GDM1 (cell line): Measurements from ENCODE around the gene MYRFL.
"Not testable (repeated sequence)": the region's sequence is repeated elsewhere in the genome, so short reads cannot be mapped to it uniquely, and the experiment has no call there.

Experiments
- DNase-seq: peaks from one replicate; lab custom pipeline; 2025; lab: John Stamatoyannopoulos, UW

Gene MYRFL

DNA sequence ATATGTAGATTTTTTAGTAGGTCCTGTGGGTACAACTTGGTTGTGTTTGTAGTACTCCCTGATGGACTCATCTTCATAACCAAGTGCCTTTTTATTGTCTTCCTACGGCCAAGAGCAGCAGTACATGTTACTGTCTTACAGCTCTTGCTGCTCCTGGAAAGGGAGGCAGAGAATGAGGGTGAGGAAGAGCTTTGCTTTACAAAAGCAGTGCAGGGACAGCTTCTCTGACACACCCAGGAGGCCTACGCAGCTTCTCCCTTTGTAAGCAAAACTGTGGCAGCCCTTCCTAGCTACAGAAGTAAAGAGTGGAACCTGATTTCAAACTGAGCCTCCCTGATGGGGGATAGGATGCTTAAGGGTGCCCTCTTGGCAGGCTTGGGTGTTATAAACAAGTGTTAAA is 18.6 kb downstream of the MYRFL start:
- no peak for DNase-seq

DNA sequence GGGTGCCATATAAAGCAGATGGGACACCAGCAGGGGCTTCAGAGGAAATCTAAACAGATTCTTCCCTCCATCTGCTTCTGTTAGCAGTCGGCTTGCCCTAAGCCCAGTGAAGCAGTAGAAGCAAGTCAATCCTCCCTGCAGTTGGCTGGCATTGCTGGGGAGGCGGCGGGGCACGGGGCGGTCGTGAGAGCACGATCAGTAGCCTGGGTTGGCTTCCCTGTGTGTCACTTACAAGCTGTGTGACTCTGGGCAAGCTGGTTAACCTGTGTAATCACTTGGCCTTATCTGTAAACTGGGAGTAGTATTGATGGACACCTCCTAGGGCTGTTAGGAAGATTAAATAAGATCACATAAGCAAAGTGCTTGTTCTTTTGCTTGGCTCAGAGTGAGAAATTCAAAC is 19.4 kb downstream of the MYRFL start:
- DNase-seq: no peak

DNA sequence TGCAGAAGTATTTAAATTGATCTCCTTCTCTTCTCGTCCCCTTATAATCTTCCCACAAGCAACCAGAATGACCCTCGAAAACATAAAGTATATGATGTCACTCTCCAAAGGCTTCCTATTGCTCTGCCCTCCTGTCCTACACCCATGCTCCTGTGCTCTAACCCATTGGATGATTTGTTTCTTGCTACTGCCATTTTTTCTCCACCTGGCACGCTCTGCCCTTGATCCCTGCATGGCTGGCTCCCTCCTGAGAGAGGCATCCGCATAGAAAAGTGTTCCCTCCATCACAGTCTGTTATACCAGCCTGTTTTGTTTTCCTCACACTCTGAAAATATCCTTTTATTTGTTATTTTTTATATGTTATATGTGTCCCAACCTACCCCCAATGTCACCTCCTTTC is 19.8 kb downstream of the MYRFL start:
- no peak for DNase-seq

DNA sequence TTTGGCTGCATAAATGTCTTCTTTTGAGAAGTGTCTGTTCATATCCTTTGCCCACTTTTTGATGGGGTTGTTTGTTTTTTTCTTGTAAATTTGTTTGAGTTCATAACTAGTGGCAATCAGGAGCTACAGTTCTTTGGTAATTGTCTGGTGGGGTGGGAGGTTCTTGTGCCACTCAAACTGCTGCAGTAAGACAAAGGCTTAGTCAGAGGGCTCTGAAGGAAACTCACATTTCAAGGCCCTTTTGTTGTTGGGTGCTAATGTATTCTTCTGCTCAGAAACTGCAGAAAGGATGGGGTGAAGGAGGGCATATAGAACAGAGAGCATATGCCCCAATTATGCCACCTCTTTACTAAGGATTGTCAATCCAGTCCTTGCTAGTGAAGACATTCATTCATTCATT is 21.9 kb downstream of the MYRFL start:
- no peak for DNase-seq

DNA sequence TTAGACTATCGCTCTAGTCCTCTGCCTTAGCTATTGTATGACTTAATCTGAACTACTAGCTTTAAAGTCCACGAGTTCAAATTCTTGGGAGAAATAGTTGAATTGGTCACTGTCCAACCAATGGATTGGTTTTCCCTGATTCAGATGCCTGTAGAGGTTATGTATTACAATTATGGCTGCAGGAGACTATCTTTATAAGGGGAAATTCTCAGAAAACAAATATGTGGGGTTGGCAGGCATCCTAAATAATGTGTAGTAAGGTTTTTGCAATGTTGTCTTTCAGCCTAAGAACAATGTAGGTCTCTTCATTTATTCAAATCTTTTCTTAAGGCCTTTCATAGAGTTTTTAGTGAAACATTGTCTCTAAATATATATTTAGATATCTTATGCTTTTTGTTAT is 26.9 kb downstream of the MYRFL start:
- DNase-seq: no peak

DNA sequence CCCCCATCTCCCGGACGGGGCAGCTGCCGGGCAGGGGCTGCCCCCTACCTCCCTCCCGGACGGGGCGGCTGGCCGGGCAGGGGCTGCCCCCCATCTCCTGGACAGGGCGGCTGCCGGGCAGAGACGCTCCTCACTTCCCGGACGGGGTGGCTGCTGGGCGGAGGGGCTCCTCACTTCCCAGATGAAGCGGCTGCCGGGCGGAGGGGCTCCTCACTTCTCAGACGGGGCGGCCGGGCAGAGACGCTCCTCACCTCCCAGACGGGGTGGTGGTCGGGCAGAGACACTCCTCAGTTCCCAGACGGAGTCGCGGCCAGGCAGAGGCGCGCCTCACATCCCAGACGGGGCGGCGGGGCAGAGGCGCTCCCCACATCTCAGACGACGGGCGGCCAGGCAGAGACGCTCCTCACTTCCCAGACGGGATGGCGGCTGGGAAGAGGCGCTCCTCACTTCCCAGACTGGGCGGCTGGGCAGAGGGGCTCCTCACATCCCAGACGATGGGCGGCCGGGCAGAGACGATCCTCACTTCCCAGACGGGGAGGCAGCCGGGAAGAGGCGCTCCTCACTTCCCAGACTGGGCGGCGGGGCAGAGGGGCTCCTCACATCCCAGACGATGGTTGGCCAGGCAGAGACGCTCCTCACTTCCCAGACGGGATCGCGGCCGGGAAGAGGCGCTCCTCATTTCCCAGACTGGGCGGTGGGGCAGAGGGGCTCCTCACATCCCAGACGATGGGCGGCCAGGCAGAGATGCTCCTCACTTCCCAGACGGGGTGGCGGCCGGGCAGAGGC is 28.3 kb downstream of the MYRFL start:
- DNase-seq: not testable (repeated sequence)

DNA sequence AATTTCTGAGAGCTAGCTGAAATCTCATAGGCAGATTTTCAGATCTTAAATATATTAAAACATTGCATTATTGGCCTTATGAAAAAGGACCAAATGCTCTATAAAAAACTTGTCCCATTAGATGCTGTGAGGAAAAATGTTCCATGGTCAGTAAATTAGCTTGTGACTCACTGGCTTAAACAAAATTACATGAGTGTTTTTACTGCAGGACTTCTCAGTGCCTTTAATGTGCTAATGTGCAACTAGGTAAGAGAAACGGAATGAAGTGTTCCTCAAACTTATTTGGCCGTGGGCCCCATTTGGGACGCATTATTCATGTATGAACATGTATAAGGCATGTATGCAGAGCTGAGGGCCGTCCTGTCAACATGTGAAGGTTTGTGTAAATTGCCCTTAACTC is 41.7 kb downstream of the MYRFL start:
- no peak for DNase-seq

DNA sequence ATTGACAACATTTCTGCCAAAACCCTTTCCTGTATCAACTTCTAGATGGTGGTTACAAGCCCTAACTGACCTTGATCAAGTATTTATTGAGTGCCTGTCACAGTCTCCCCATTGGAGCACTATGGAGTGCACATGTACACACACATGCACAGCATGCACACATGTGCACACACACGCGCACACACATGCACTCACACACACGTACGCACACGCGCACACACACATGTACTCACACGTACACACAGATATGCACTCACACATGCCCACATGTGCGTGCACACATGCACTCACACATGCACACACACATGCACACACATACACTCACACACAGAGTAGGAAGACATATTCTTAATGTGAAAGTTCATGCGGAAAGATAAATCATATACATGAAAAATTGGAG is 43.7 kb downstream of the MYRFL start:
- no peak for DNase-seq

DNA sequence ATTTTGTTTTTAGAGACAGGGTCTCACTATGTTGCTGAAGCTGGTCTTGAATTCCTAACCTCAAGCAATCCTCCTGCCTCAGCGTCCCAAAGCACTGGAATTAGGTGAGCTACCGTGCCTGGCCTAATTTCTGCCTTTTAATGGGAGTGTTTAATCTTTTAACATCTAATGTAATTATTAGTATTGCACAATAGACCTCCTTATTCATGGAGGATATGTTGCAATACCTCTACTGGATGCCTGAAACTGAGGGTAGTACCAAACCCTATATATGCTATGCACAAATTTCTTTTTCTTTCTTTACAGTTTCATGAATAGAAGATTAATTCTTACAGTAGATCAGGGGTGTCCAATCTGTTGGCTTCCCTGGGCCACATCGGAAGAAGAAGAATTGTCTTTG is 47.8 kb downstream of the MYRFL start:
- DNase-seq: no peak

DNA sequence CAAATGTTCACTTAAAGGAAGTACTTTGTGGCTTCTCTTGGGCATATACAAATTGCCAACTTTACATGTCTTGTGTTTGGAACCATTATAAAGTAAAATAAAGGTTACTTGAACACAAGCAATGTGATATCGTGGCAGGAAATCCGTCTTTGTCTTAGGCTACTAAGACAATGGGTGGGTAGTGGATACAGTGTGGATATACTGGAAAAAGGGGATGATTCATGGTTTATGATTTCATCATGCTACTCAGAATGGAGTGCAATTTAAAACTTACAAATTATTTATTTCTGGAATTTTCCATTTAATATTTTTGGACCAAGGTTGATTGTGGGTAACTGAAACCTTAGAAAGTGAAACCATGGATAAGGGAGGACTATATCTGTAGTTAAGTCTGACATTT is 48.4 kb downstream of the MYRFL start:
- DNase-seq: no peak

DNA sequence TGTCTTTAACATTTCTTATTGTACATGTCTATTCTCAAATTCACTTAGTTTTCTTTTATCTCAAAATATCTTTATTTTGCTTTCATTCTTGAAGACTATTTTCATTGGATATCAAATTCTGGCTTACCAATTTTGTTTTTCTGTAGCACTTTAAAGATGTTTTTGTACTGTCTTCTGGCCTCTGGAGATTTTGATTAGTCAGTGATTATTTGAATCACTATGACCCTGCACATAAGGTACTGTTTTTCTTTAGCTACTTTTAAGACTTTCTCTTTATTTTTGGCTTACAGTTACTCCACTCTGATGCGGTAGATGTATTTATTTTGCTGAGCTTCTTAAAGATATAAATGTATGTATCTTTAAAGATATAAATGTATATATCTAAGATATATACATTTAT is 49.6 kb downstream of the MYRFL start:
- DNase-seq: no peak

DNA sequence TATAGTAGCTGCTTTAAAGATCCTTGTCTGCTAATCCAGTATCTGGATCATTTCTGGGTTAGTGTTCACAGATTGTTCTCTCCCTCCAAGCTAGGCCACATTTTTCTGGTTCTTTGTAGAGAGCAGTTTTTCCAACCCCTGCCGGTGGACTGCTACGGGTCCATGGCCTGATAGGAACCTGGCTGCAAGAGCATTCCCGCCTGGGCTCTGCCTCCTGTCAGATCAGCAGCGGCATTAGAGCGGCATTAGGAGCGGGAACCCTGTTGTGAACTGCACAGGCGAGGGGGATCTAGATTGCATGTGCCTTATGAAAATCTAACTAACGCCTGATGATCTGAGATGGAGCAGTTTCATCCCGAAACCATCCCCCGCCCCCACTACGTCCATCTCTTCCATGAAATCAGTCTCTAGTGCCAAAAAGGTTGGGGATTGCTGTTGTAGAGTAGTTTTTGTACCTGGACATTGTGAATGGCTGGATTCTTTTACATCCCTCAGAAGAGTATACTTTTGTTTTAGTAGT is 50.4 kb downstream of the MYRFL start:
- DNase-seq: no peak

DNA sequence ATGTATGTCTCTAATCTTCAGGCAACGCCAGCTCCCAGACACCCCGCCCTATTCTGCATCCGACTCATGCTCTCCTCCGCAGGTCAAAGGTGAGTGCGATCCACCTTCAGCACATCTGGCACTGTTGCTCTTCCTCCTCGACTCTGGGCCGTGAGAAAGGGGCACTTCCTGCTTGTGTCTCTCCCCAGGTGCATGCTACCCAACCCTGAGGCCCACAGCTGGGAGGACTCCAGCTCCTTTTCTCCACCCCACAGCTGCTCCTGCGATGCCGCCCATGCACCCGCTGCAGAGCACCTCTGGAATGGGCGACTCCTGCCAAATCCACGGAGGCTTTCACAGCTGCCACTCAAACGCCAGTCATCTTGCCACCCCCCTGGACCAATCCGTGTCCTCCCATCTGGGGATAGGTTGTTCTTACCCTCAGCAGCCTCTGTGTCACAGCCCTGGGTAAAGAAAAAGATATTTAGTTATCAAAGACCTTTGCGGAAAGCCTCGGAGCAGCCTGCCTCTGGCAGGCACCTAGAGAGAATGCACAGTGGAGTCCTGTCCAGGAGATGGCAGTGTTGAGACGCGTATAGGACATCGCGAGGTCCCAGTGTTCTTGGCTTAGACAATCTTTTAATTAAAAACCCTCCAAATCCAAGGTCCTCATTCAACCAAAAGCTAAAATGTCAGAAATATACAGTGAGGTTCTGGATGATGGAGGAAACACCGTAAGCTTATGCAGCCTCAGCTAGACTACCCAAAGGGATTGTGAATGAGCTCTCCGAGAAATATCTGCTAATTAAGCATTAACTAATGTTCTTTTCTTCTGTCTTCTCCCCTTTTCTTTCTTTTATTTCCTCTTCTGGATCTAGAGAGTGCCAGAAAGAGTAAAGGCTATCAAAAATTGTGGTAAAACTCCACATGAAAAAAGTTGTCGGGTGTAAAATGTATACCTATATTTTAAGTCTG is 54.3 kb downstream of the MYRFL start:
- peak; percentile 55 for DNase-seq

DNA sequence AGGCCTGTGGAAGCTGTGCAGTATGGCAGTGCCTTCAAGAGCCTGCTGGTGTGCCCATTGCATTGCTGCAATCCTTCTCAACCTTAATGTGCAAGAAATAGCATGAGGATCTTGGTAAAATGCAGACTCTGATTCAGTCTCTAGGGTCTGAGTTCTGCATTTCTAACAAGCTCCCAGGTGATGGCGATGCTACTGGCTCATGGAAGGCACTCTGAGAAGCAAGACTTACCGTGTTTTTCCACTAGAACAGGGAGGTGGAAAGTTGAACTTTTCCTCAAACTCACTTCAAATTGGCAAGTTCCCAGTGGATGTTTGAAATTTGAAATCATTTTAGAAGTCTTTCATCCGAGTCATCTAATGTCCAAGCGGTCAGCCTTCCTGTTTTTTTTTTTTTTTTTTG is 55.5 kb downstream of the MYRFL start:
- DNase-seq: peak; percentile 12

DNA sequence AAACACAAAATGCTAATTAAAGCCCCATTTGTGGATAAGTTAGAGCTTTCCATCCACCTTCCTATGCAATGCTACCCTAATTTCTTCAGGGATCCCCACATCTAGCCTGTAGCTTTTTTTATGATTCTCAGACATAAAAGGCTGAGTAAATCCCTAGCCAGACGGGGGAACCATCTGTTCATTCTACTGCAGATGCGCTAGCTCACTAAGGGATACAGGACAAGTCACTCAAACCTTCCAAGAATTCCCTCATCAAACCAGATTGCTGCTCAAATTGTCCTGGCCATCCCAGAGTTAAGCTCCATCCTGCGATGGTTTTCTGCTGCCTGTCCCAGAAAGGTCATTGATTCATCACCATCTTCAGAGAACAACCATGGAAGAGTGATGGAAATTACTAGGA is 56.7 kb downstream of the MYRFL start:
- DNase-seq: no peak

DNA sequence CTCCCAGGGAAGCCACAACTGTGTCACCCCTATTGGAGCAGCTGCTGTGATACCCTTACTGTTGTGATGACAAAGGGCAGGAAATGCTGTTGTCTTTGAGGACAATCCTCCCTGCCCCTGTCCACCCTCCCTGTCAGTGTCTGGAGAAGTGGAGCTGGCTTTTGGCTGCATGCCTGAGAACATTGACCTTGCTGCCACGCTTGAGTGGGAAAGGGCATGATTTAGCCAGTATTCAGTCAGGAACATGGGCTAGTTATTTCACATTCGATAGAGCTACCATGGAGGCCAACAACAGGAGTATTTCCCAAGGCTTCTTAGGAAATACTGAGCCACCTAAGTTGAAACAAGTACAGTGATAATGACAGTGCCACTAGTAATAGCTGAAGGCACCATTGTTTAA is 59.4 kb downstream of the MYRFL start:
- no peak for DNase-seq

DNA sequence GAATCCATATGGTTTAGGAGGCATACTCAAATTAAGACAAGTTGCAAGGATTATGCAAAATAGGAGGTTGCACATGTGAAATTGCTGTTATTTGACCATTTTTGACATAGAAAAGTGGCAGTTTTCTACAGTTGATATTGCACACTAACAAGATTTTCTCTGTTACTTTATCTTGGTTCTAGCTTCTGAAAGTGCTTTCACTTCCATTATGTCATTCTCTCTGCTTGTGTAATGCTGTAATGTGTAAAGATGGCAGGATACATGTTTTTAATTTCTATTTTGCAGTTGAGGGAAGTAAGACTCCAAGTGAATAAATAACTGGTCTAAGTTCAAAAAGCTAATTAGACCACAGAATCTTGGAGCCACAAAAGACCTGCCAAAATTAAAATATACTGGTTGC is 60.6 kb downstream of the MYRFL start:
- DNase-seq: no peak

DNA sequence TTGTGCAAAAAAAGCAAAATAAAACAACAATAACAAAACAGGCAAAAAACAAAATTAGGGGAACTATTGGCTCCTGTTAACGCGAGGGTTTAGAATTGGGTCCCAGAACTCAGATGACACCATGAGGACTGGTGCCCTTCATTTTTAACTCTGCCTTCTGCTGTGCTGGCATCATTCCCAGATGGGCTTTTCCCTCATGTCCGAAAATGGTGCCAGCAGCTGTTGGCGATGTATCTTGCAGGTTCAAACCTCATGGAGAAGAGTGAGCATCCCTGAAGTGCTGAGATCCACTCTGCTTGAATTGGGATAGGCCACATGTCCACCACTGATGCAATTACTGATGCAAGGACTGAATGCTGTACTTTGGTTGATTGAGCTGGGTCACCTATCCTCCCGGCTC is 61.1 kb downstream of the MYRFL start:
- DNase-seq: no peak

DNA sequence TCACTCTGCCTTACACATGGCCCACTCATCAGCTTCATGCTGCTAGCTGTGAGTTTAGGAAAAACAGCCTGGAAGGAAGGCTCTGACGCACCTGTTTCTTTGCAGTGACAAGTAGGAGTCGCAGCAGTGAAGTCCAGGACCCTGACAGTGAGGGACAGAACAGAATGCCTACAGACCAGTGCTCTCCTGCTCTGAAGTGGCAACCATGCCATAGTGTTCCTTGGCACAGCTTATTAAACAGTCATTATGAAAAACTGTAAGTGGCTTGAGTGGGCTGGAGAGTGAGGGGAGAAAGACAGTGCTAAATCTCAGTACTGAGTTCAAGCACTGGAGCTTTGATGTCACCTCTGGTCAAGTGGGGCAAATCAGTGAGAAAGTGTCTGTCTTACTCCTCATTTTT is 61.7 kb downstream of the MYRFL start:
- no peak for DNase-seq

DNA sequence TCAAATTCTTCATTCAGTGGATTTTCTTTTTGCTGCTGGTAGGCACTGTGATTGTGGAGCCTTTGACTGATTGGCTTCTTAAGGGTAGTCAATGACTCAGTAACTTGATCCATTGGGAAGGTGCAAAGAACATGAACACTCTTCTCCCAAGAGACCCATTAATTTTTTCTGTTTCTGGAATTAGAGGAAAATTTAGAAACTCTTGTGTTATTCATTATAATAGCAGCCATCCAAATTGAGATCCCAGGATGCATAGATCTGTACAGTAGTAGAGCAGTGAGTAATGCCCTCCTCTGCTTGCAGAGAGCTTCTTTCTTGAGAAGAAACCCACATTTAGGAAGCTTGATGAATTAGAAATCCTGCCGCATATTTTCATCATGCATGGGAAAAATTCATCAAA is 63.9 kb downstream of the MYRFL start:
- DNase-seq: no peak

DNA sequence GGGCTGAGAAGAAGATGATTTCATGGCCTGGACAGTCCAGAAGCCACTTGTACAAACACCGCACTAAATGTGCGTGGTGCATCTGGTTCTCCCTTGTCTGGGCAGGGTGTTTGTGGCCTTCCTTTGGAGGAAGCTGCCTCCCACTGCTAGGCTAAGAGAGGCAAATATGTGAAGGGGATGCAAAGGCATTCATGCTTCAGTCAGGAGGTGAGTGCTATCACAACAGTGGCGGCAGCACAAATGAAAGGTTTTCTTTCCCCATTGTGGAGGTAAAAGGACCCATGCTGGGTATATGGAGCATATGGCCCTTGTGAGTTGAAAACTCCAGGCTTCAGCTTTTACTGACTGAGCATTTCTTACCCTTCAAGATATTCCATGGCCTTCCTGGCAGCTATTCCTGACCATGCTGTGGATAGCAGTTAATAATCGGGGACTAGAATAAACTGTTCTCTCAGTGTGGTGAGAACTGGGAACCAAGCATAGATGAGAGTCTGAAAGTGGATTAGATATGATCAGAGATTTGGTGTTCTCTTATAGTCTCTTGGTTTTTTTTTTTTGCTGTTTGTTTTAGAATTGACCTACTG is 69.9 kb downstream of the MYRFL start:
- no peak for DNase-seq

DNA sequence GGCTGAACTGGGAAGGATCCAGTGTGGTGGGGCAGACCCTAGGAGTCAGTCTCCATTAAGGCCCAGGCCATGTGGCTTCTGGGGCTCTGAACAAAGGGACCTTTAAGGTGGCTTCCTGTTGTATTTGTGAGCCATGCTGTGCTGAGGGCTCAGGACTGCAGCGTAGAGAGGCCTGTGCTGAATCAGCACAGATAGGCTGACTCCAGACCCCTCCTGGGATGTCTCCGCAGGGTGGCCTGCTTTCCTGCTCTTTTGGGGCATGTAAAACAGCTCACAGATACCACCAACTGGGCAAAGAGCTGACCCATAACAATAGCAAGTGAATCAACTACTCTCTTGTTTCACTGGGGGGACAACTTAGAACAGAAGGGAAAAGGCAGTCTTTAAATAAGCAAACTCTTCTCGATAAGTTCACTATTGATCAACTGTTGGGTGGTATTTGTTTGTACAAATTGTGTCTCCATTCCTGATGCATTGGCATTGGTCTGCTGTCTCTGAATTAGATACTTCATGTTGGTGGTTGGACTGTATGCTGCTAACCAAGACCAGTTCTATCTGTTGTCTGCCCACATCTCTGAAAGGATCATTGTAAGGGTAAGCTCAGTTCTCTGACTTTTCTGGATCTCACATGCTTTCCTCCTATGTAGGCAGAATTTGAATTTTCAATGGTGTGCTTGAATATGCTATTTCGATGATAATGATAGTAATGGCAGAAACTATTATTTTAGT is 71.8 kb downstream of the MYRFL start:
- no peak for DNase-seq
